Left cardiac atrium (tissue), 4 donors: ENCODE data around the gene PRKN. TPM values are rescaled to one million over a fixed set of nuclear protein-coding genes. Genes with fewer than 3 reads are reported as not detected.

ENCODE experiments used
- ATAC-seq, 2 donors: fragments of 200-7000 bp; cut with Tn5 transposase; one replicate each; pipeline ENCODE4 v1.9.1; 2020; ENCODE audit warnings: mild to moderate bottlenecking in 2 of 2, moderate library complexity in 2 of 2
- DNase-seq: peaks from one replicate; pipeline ENCODE4 v3.0.0-alpha.2; 2020
- intact Hi-C, 2 donors: fragments of 100-400 bp; cut with DNase I; formaldehyde crosslinking; loops; one replicate each; pipeline versions ENCODE4 v1.14.1 to v1.15.1; 2022 to 2023
- total RNA-seq, 2 donors: library from RNA; stranded (reverse); fragmentation: NEBNext Ultra II Directional; extraction: Animal tissue kit (Norgen Biotek cat#: 25700); gene quantifications; one replicate each; pipeline ENCODE4 v1.2.1, GENCODE V29; 2021
- donor health status: DM: no; HTN: yes; CAD: no.
- donor health status: DM: no; HTN: yes; CAD: no; lungs with severe emphysema.
- donor health status: DM: yes; HTN: yes; CAD: no.
- donor health status: Dilated cardiomyopathy.

Gene PRKN
- total RNA-seq, 2 donors from 2014 or later = 13.8 to 22.2 TPM

- no peak for ATAC-seq
These were observed 483.5 kb downstream of the PRKN start for GRCh38 chr6:162244031-162244430.

GRCh38 chr6:162242915-162243314, 484.7 kb downstream of the PRKN start:
- DNase-seq (no peak), ATAC-seq (no peak)

More at GRCh38 chr6:162244031-162244430, 483.5 kb downstream of the PRKN start:
- intact Hi-C loops = no loop called here
- no peak for DNase-seq

DNA sequence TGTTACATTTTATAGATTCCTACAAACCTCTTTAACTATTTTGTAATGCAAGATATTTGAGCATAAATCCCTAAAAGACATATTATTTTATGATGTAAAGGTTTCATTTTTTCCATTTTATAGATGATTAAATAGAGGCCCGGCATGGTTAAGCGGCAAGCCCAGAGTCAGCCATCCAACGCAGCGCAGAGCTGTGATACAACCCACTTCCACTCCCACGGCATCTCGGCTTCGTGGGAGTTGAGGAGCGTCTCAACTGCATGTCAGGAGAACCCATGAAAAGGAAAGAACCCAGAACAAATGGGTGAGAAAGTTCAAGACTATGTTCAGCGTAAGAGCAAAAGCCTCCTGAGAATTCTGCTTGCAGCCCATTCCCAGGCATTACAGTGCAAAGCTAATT, 488.2 kb downstream of the PRKN start:
- intact Hi-C loops = no loop called here
- no peak for ATAC-seq
- no peak for DNase-seq

More at GRCh38 chr6:162242915-162243314, 484.7 kb downstream of the PRKN start:
- intact Hi-C loops = no loop called here

DNA sequence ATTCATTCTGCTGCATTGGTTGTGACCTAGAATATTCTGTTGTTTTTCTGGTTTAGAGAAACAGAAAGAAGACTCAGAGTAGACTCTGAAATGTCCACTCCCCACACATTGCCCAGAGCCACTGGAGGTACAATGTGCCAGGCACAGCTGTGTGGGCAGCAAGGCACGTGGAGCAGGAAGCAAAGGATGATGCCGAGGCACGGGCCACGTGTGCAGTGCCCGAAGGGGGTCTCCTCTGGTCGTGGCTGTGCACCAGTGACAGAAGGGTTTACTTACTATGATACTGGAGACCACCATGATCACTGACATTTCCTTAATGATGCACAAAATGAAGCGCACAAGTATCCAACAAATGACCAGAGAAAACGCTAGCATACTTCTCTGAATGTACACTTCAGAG, 488.9 kb downstream of the PRKN start:
- DNase-seq (no peak), ATAC-seq (no peak)
- intact Hi-C loops = no loop called here

- intact Hi-C loops = no loop called here
- no peak for ATAC-seq
These were observed 490.2 kb downstream of the PRKN start for GRCh38 chr6:162237331-162237730.

DNA sequence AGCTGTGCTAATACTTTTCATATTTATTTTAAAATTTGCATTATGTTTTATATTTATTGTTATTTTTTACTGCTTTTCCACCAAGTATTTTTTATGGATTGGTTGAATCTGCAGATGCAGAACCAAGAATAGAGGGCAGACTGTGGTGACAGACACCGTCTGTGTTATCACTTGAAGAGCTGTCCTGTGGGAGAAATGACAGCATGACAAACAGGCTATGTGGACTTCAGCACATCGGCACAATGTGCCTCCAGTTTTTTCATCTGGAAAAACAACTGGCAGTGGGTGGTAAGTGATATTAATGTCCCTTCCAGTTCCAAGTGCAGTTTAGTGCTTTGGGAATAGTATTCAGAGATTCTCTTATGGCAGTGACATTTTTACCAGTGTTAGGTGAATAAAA, 492.9 kb downstream of the PRKN start:
- peak; percentile 36 to 71 for ATAC-seq
- intact Hi-C loops = no loop called here
- no peak for DNase-seq

More at GRCh38 chr6:162237331-162237730, 490.2 kb downstream of the PRKN start:
- no peak for DNase-seq

GRCh38 chr6:162230147-162230752, 497.3 kb downstream of the PRKN start:
- ATAC-seq = peak; percentile 53 to 77
- DNase-seq = no peak
- intact Hi-C loops = no loop called here

- intact Hi-C loops = no loop called here
- ATAC-seq (no peak), DNase-seq (no peak)
These were observed 498.5 kb downstream of the PRKN start for GRCh38 chr6:162229093-162229492.

DNA sequence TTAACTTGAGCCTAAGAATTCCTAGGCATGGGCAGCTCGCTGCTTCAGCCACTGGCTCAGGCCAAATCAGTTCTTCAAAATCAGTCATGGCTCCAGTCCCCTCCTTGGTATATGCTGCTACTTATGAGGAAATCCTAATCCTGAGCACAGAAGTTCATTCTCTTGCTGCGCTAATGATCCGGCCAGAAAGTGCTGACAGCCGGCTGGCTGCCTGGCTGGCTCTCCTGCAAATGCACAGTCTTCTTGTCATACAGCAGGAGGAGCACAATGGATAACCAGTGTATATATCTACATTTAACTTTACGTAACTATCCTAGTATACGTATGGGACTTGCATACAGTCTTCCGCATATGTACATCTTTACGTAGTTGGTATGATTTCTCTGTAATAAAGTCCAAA, 500.8 kb downstream of the PRKN start:
- DNase-seq (no peak), ATAC-seq (no peak)
- intact Hi-C loops = no loop called here

DNA sequence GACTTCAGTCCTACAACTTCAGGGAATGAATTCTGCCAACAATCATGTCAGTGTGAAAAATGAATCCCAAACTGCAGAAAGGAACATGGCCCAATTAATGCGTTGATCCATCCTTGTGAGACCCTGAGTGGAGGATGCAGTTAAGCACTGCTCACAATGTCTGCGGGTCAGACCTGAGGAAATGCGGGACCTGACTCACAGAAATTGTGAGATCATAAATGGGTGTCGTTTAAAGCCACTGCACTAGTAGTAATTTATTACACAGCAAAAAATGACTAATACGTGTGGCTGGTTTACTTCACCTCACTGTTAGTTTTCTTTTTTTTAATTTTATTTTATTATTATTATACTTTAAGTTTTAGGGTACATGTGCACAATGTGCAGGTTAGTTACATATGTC, 505.0 kb downstream of the PRKN start:
- ATAC-seq (no peak), DNase-seq (no peak)
- intact Hi-C loops = no loop called here

GRCh38 chr6:162220876-162221275, 506.7 kb downstream of the PRKN start:
- no peak for DNase-seq
- intact Hi-C loops = no loop called here
- no peak for ATAC-seq

- DNase-seq (no peak), ATAC-seq (no peak)
- intact Hi-C loops = no loop called here
These were observed 508.3 kb downstream of the PRKN start for GRCh38 chr6:162219266-162219665.

DNA sequence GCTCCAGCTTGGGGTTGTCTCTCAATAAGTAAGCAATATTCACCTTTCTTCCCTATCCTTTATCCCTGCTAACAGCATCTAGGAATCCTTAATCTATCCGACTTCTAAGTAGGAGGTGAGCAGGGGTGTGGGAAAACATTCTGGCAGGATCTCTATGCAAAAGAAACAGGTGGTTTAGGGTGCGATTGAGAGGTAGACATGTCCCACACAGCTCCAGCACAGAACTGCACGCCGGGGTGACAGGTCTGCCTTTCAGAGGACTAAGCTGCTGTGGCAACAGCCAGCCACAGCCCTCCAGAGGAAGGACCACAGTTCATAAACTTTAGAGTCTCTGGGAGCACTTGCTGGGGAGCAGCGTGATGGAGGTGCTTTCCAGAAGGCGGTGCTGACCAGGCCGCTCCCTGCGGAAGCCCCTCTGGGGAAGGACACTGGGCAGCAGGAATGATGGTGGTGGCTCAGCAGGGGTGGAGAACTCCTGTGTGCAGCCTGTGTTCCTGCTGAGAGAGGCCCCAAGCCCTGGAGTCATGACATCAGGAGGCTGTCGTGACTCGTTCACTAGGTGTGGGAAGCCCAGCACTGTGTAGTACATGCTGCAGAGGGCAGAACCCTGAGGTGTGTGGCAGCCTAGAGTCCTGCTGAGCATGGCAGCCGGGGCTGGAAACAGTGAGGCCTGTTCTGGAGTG, 509.6 kb downstream of the PRKN start:
- DNase-seq (no peak), ATAC-seq (no peak)
- intact Hi-C loops = no loop called here

DNA sequence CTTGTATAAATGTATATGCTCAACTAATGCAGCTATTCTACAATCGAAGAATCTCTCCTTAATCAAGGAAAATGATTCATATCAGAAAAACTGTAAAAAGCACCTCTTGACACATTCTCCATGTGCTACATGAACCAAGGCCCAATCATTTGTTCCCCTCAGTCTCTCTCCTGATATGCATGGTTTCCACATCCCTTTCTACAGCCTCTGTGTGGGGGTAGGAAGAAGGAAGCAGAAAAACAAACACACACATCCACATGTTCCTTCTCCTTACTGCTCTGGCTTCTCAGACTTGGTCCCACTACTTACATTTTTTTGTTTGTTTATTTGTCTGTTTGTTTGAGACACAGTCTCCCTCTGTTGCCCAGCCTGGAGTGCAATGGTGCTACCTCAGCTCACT, 510.5 kb downstream of the PRKN start:
- DNase-seq = no peak
- ATAC-seq = no peak
- intact Hi-C loops = no loop called here

DNA sequence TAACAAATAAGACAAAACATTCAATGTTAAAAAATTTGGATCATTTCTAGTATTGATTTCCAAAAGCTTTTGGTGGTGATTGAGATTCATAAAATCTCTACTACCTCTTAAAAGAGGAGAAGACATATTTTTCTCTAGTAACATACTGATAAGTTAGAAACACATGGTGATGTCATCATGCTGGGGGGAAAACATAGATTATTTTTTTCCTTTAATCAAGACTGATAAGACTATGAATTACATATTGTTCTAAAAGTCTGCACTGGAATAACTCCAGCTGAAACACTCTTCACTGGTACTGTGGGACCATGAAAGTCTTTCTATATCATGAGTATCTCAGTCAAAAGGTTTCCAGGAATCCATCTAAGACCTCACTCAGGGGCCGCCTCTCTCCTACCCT, 515.8 kb downstream of the PRKN start:
- intact Hi-C loops = no loop called here
- DNase-seq = no peak
- ATAC-seq = no peak

GRCh38 chr6:162211022-162211421, 516.5 kb downstream of the PRKN start:
- ATAC-seq (no peak), DNase-seq (no peak)
- intact Hi-C loops = no loop called here

GRCh38 chr6:162203287-162203686, 524.3 kb downstream of the PRKN start:
- intact Hi-C loops = no loop called here
- peak; percentile 44 to 51 for ATAC-seq
- peak; percentile 32 for DNase-seq

- peak in 1 of 2 donors; percentile 77 for ATAC-seq
- intact Hi-C loops = no loop called here
- DNase-seq = no peak
These were observed 526.4 kb downstream of the PRKN start for GRCh38 chr6:162200945-162201690.

GRCh38 chr6:162200041-162200440, 527.5 kb downstream of the PRKN start:
- intact Hi-C loops = no loop called here
- no peak for ATAC-seq
- no peak for DNase-seq

GRCh38 chr6:162198925-162199324, 528.6 kb downstream of the PRKN start:
- DNase-seq (no peak), ATAC-seq (no peak)

More at GRCh38 chr6:162198925-162199324, 528.6 kb downstream of the PRKN start:
- intact Hi-C loops = no loop called here
